ENCODE measurements around the gene ANKRD29.

ANKRD29 gene

DNA sequence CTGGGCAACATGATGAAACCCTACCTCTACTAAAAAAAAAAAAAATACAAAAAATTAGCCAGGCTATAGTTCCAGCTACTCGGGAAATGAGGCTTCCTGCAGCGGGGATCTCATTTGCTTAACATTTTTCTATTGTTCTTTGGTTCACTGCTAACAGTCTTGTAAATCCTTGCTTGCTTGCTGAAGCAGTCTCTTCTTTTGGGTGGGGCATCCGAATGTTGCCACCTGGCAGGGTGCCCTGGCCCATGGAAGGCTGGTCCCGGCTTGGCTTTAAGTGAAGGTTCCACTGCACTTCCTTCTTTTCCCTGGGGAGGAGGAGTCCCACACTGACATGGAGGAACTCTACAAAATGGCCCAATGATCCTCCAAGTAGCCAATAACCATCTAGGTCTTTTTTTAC lies 6.0 kb upstream of the ANKRD29 start:
- ChIA-PET POLR2A (ENCODE audit: low non-redundant PET) (no interaction called here), CTCF (no interaction called here)
- TF ChIP-seq, protein P1, sequence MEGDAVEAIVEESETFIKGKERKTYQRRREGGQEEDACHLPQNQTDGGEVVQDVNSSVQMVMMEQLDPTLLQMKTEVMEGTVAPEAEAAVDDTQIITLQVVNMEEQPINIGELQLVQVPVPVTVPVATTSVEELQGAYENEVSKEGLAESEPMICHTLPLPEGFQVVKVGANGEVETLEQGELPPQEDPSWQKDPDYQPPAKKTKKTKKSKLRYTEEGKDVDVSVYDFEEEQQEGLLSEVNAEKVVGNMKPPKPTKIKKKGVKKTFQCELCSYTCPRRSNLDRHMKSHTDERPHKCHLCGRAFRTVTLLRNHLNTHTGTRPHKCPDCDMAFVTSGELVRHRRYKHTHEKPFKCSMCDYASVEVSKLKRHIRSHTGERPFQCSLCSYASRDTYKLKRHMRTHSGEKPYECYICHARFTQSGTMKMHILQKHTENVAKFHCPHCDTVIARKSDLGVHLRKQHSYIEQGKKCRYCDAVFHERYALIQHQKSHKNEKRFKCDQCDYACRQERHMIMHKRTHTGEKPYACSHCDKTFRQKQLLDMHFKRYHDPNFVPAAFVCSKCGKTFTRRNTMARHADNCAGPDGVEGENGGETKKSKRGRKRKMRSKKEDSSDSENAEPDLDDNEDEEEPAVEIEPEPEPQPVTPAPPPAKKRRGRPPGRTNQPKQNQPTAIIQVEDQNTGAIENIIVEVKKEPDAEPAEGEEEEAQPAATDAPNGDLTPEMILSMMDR (conservative IDR thresholded peaks at IDR 0.05; ENCODE audit: low read depth): no peak
- DNase-seq (ENCODE audit: low spot score): peak; percentile 40
- peak overlapping the region; percentile 68 for H3K27ac ChIP-seq

DNA sequence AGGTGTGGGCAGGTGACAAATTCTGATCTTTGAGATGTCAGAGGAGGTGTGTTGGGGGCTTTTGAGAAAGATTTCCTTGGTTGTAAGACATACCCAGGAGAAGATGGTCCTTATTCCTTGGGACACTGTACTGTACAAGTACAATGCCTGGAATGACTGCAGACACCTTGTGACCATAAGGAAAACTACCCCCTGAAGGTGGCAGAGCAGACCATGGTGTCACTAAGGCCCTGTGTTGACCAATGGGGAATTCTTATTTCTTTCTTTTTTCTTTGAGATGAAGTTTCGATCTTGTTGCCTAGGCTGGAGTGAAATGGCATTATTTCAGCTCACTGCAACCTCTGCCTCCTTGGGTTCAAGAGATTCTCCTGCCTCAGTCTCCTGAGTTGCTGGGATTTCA lies 4.4 kb upstream of the ANKRD29 start:
- TF ChIP-seq, protein P1 (conservative IDR thresholded peaks at IDR 0.05; ENCODE audit: low read depth): no peak
- ChIA-PET CTCF (no interaction called here), POLR2A (ENCODE audit: low non-redundant PET) (no interaction called here)
- no peak overlapping the region for H3K27ac ChIP-seq
- DNase-seq (ENCODE audit: low spot score): no peak

DNA sequence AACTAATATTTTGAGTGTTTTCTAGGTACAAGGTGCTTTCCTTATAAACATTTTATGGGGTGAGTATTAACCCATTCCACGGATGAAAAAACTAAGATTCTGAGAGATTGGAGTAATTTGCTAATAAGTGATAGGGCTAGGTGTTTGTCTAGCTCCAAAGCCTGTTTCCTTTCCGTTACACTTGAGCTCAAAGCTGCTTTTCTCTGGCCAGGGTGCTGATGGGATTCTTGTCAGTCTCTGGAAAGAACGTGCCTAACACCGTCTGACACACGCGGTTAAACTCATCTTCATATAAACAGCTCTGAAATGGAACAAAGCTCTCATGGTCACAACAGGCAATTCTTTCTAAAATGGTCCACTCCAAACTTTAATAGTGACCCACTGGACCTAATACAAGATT lies 2.0 kb upstream of the ANKRD29 start:
- no peak overlapping the region for H3K27ac ChIP-seq
- ChIA-PET CTCF (interaction anchor here (0.7 kb wide), 1 partner anchor 148 kb away, joined by 3 read pairs; no protein-coding TSS in a partner anchor), POLR2A (ENCODE audit: low non-redundant PET) (no interaction called here)
- DNase-seq (ENCODE audit: low spot score): no peak
- TF ChIP-seq, protein P1 (conservative IDR thresholded peaks at IDR 0.05; ENCODE audit: low read depth): no peak

DNA sequence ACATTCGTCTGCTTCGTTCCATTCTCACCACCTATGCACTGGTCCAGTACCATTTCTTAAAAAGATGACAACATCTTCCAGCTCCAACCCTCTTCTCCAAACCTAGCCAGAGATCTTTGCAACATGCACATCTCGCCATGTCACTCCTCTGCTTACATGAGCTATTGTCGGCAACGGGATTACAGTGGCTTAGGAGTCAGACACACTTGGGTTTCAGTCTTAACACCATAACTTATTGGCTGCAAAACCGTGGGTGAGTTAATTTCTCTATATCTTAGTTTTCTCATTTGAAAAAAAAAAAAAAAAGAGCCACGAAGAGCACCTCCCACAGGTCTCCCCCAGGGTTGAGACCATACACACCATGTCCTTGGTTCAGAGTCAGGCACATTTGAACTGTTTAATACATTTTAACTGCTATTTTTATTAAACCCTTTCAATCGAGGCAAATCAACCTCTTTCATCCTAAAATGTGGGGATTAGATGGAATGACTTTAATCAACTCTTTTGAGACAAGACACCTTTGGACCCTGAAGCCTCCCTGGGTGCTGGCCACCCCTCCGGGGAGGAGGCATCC lies 889 bp downstream of the ANKRD29 start:
- H3K27ac ChIP-seq: peak overlapping the region; percentile 75
- no peak for DNase-seq (ENCODE audit: low spot score)
- CTCF ChIA-PET: interaction anchor here (0.6 kb wide), 1 partner anchor 256 kb away, joined by 3 read pairs; no protein-coding TSS in a partner anchor
- TF ChIP-seq, protein P1 (conservative IDR thresholded peaks at IDR 0.05; ENCODE audit: low read depth): no peak
- POLR2A ChIA-PET (ENCODE audit: low non-redundant PET): no interaction called here

DNA sequence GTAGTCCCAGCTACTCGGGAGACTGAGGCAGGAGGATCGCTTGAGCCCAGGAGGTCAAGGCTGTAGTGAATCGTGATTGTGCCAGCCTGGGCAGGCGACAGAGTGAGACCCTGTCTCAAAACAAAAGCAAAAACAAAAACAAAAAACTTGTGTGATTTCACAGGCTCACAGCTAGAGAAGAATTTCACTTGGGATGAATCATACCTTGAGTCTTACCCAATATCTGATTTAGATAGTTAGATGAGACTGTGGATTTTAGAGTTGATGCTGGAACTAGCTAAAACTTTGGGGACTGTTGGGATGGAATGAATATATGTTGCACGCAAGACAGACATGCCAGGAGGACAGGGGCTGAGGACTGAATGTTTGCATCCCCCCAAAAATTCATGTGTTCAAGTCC lies 4.4 kb downstream of the ANKRD29 start:
- no peak overlapping the region for H3K27ac ChIP-seq
- no peak for DNase-seq (ENCODE audit: low spot score)
- ChIA-PET POLR2A (ENCODE audit: low non-redundant PET) (no interaction called here), CTCF (no interaction called here)
- TF ChIP-seq, protein P1 (conservative IDR thresholded peaks at IDR 0.05; ENCODE audit: low read depth): no peak

DNA sequence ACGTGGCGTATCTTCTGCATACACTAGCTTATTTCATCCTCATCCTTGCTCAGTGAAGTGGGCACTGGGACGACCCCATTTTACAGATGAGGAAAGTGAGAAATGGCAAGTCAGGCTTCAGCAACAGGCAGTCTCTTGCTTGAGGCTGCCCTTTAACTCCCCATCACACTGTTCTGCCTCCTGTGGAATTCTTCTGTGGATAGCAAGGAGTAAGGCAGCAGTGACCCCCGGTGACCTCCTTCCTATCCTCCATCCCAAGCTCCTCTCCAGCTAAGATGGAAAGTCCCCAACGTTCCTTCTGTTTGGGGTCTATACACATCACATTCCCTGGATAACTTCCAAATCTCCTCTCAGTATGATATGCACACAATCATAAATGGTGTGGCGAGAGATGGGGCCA lies 10.5 kb downstream of the ANKRD29 start:
- peak overlapping the region; percentile 47 for H3K27ac ChIP-seq
- TF ChIP-seq, protein P1 (conservative IDR thresholded peaks at IDR 0.05; ENCODE audit: low read depth): no peak
- DNase-seq (ENCODE audit: low spot score): no peak
- POLR2A ChIA-PET (ENCODE audit: low non-redundant PET): no interaction called here
- CTCF ChIA-PET: no interaction called here
